ENCODE measurements around the gene TBKBP1. TPM values are rescaled to one million over a fixed set of nuclear protein-coding genes. Genes with fewer than 3 reads are reported as not detected.

Gene TBKBP1
- total RNA-seq, 2 donors from 2014 or later = 14.5 to 22.9 TPM

GRCh38 chr17:47670064-47670463 is 23.9 kb upstream of the TBKBP1 start:
- 84 to 100% methylated on average over 1 of the region's 1 CpG for WGBS, 2 experiments (ENCODE audit: insufficient coverage in 1 of 2, insufficient read length in 1 of 2)
- H3K27ac Mint-ChIP-seq = no peak overlapping the region
- no peaks in the 10 kb centered on the region for H3K27me3 Mint-ChIP-seq (ENCODE audit: insufficient read depth)

DNA sequence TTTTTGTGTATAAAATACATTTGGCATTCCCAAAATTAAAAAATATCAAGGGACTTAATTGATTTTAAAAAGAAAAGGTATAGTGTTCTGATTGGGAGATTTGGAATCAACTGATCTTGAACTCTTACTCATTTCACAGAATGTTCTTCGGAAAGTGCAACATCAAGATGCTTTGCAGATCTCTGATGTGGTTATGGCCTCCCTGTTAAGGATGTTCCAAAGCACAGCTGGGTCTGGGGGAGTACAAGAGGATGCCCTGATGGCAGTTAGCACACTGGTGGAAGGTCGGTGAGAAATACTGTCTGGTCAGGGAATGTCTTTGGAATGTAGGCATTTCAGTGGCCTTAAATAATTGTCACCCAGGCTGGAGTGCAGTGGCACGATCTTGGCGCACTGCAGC is 19.5 kb upstream of the TBKBP1 start:
- Mint-ChIP-seq H3K4me1 (peaks cover 6% of the 10 kb centered on the region), H3K27me3 (ENCODE audit: insufficient read depth) (no peaks in the 10 kb centered on the region), H3K4me3 (no peak overlapping the region), H3K9me3 (no peaks in the 10 kb centered on the region), H3K36me3 (ENCODE audit: low read depth) (peaks cover 92% of the 10 kb centered on the region), H3K27ac (peak overlapping the region; percentile 33)
- Histone ChIP-seq H3K36me3 (ENCODE audit: control insufficient read depth, insufficient read depth, low read length) (peaks cover 97% of the 10 kb centered on the region), H3K9me3 (ENCODE audit: control insufficient read depth, low read length) (no peaks in the 10 kb centered on the region), H3K4me1 (ENCODE audit: control insufficient read depth, insufficient read depth, low read length) (no peaks in the 10 kb centered on the region), H3K27ac (ENCODE audit: low read depth, low read length) (no peak overlapping the region), H3K4me3 (ENCODE audit: low read length) (no peak overlapping the region), H3K9ac (ENCODE audit: extremely low read depth, low read length, poor library complexity, severe bottlenecking) (no peak overlapping the region), H3K27me3 (ENCODE audit: control insufficient read depth, insufficient read depth, low read length, poor library complexity, severe bottlenecking) (no peaks in the 10 kb centered on the region)
- no peak for TF ChIP-seq CTCF (conservative IDR thresholded peaks at IDR 0.05)
- WGBS, 2 experiments (ENCODE audit: insufficient coverage in 1 of 2, insufficient read length in 1 of 2) = 92 to 95% methylated on average over 4 of the region's 4 CpGs
- DNase-seq = no peak

More at GRCh38 chr17:47670064-47670463, 23.9 kb upstream of the TBKBP1 start:
- Histone ChIP-seq H3K9me3 (ENCODE audit: control insufficient read depth, low read length) (no peaks in the 10 kb centered on the region), H3K4me3 (ENCODE audit: low read length) (no peak overlapping the region), H3K4me1 (ENCODE audit: control insufficient read depth, insufficient read depth, low read length) (no peaks in the 10 kb centered on the region), H3K9ac (ENCODE audit: extremely low read depth, low read length, poor library complexity, severe bottlenecking) (no peak overlapping the region), H3K27me3 (ENCODE audit: control insufficient read depth, insufficient read depth, low read length, poor library complexity, severe bottlenecking) (no peaks in the 10 kb centered on the region), H3K27ac (ENCODE audit: low read depth, low read length) (no peak overlapping the region), H3K36me3 (ENCODE audit: control insufficient read depth, insufficient read depth, low read length) (peaks cover 93% of the 10 kb centered on the region)
- DNase-seq = no peak
- no peak for TF ChIP-seq CTCF (conservative IDR thresholded peaks at IDR 0.05)
- no peaks in the 10 kb centered on the region for H3K4me1 Mint-ChIP-seq
- no peaks in the 10 kb centered on the region for H3K9me3 Mint-ChIP-seq
- peaks cover 91% of the 10 kb centered on the region for H3K36me3 Mint-ChIP-seq (ENCODE audit: low read depth)
- no peak overlapping the region for H3K4me3 Mint-ChIP-seq

DNA sequence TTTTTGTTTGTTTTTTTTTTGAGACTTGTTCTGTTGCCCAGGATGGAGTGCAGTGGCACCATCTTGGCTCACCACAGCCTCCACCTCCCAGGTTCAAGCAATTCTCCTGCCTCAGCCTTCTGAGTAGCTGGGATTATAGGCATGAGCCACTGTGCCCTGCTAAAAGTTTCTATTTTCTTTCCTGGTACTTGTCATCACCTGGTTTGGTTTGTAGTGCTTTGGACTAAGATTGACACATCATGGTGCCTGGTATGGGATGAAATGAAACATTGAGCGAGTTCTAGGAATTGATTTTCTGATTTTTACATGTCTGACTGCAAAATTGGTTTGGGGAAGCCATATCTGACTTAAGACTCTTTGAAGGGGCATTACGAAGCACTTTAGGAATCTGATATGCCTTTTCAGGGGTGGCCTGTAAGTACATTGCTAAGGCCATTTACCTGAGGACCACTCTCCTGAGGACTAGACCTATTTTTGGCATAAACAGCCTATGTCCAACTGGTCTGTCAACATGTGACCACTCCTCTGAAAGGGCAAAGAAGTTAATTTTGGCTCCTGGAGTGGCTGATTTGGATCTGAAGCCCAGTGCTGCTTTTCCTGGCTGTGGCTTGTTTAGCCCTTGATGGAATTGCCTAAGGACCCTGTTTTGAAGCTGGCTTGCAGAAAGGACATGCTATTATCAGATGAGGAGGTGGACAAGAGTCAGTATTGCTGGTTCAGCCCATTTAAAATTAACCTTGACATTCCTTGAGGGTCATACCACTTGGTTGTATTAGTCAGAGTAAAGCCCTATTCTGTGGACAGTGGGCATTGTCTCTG is 18.4 kb upstream of the TBKBP1 start:
- Mint-ChIP-seq H3K4me3 (no peak overlapping the region), H3K9me3 (no peaks in the 10 kb centered on the region), H3K27ac (no peak overlapping the region), H3K36me3 (ENCODE audit: low read depth) (peaks cover 91% of the 10 kb centered on the region), H3K4me1 (peaks cover 6% of the 10 kb centered on the region), H3K27me3 (ENCODE audit: insufficient read depth) (no peaks in the 10 kb centered on the region)
- Histone ChIP-seq H3K27me3 (ENCODE audit: control insufficient read depth, insufficient read depth, low read length, poor library complexity, severe bottlenecking) (no peaks in the 10 kb centered on the region), H3K27ac (ENCODE audit: low read depth, low read length) (no peak overlapping the region), H3K4me1 (ENCODE audit: control insufficient read depth, insufficient read depth, low read length) (no peaks in the 10 kb centered on the region), H3K9me3 (ENCODE audit: control insufficient read depth, low read length) (no peaks in the 10 kb centered on the region), H3K4me3 (ENCODE audit: low read length) (no peak overlapping the region), H3K36me3 (ENCODE audit: control insufficient read depth, insufficient read depth, low read length) (peaks cover 97% of the 10 kb centered on the region), H3K9ac (ENCODE audit: extremely low read depth, low read length, poor library complexity, severe bottlenecking) (no peak overlapping the region)
- WGBS, 2 experiments (ENCODE audit: insufficient coverage in 1 of 2, insufficient read length in 1 of 2) = 88 to 97% methylated on average over 2 of the region's 2 CpGs
- no peak for TF ChIP-seq CTCF (conservative IDR thresholded peaks at IDR 0.05)
- peak; percentile 40 for DNase-seq

Data from endodermal cell (in vitro differentiated cells).